ENCODE data around the gene ZNF316.

GRCh38 chr7:6636741-6637543 lies at the start of gene ZNF316:
- TF ChIP-seq CTCF (conservative IDR thresholded peaks at IDR 0.05; ENCODE audit: low read length) (no peak), EZH2phosphoT487 (IDR thresholded peaks at IDR 0.05; ENCODE audit: borderline replicate concordance, low read depth, low read length) (no peak)
